ENCODE measurements around the gene POLR1G.
"Not testable (repeated sequence)": the region's sequence is repeated elsewhere in the genome, so short reads cannot be mapped to it uniquely, and the experiment has no call there.

POLR1G gene

GRCh38 chr19:45419895-45420294 is 13.5 kb downstream of the POLR1G start:
- no peak for DNase-seq (ENCODE audit: low read depth in 1 of 2, low spot score in 1 of 2)

DNA sequence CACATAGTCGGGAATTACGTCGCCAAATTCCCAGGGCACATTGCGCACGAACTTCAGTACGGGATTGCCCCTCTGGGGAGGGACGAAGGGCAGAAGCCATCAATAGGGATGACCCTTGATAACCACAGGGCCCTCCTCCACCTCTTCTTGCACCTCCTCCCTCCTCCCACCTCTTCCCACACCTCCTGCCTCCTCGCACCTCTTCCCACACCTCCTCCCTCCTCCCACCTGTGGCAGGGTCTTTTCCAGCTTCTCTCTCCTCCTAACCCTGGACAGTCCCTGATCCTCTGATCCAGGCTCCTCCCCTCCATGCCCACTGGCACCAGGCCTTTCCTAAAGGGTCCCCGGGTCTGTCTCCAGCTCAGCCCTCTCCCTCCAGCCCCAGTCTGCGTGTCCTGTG is 13.9 kb downstream of the POLR1G start:
- no peak for DNase-seq (ENCODE audit: low read depth in 1 of 2, low spot score in 1 of 2)

DNA sequence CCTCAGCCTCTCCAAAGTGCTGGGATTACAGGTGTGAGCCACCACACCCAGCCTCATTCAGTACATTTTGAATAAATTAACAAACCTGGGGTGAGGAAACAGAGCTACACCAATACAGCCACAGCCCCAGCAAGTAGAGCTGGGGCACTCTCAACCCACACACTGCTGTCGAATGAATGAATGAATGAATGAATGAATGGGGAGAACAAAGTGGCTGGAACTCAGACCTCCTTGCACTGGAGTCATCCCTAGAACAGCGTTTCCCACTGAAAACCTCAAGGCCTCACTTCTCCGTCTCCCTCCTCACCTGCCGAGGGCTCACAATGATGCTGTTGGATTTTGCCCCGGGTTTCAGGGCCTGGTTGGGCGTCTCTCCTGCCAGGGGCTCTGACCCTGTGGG is 14.4 kb downstream of the POLR1G start:
- DNase-seq (ENCODE audit: low read depth in 1 of 2, low spot score in 1 of 2): no peak

DNA sequence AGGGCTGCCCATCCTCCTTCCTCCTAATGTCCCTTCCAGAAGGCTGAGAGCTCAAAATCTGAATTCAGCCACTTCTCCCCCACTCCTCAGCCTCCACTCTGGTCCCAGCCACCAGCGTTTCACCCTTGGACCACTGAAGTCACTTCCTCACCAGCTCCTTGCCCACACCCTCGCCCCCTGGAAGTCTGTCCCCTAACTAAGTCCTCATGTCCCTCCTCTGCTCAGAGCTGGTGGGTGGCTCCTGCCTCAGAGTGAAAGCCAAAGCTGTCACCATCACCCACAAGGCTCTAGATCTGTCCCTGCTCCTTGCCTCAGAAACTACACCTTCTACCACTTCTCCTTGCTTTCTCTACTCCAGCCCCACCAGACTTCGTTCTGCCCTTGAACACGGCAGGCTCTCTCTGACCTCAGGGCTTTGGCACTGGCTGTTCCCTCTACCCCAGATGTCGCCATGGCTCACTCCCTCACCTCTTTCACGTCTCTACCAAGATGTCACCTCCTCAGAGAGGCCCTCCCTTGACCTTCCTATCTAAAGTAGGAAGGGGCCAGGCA is 15.6 kb downstream of the POLR1G start:
- DNase-seq (ENCODE audit: low read depth in 1 of 2, low spot score in 1 of 2): no peak

GRCh38 chr19:45423033-45423588 is 16.7 kb downstream of the POLR1G start:
- peak in 1 of 2 donors; percentile 62 for DNase-seq (ENCODE audit: low read depth in 1 of 2, low spot score in 1 of 2)

DNA sequence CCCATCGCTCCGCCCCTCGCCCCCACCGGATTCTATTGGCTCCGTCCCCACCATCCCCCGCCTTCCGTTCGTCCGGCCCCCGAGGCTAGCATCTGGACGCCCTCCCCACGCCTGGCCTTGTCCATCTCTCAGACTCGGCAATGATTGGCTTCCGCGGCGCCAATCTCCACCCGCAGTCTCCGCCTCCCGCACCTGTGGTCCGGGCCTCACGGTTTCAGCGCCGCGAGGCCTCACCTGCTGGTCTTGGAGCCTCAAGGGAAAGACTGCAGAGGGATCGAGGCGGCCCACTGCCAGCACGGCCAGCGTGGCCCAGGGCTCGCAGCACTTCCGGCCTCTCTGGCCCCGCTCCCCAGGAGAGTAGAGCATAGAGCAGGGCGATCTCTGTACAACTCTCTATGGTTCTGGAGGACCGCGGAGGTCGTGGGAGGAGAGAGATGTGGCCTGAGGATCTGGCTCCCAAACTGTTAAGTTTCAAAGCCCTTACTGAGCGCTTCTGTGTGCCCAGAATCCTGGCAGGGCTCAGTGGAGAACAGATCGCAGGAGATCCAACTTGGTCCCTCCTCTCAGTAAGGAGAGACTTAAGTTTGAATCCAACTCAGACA is 17.2 kb downstream of the POLR1G start, which contains the start of gene ERCC1:
Gene ERCC1 (minus strand): TSS at position 329 of the 602 bp plus-strand sequence. CDS start 543 bp downstream, outside the sequence.
- DNase-seq (ENCODE audit: low read depth in 1 of 2, low spot score in 1 of 2): peak in 1 of 2 donors; percentile 64

DNA sequence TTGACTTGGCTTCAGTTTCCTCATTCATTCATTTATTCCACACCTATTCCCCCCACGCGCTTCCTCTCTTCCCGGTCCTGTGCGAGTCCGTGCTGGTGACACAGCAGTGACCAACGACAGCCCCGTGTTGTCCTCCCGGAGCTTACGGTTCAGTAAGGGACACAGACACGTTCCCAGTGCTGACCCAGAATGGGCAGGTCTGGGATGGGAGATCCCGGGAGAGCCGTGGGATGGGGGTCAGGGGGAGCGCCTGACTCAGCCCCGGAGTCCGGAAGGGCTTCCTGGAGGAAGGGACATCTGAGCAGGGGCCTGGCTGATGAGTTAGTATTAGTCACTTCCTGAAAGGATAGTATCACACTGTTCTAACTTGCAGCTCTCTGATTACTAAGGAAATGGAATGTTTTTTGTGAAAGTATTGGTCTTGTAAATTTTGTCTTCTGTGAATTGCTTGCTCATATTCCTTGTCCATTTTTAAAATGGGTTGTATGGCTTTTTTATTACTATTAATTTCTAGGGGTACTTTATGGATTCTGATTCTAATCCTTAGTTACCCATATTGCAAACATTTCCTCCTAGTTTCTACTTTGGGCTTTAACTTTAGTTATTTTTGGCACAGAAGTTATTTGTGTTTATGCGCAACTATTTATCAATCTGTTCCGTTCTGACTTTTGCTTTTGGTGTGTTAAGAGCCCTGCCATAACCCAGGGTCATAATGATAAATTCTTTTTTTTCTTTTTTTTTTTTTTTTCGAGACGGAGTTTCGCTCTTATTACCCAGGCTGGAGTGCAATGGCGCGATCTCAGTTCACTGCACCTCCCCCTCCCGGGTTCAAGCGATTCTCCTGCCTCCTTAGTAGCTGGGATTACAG is 18.0 kb downstream of the POLR1G start:
- peak in 1 of 2 donors; percentile 29 for DNase-seq (ENCODE audit: low read depth in 1 of 2, low spot score in 1 of 2)

DNA sequence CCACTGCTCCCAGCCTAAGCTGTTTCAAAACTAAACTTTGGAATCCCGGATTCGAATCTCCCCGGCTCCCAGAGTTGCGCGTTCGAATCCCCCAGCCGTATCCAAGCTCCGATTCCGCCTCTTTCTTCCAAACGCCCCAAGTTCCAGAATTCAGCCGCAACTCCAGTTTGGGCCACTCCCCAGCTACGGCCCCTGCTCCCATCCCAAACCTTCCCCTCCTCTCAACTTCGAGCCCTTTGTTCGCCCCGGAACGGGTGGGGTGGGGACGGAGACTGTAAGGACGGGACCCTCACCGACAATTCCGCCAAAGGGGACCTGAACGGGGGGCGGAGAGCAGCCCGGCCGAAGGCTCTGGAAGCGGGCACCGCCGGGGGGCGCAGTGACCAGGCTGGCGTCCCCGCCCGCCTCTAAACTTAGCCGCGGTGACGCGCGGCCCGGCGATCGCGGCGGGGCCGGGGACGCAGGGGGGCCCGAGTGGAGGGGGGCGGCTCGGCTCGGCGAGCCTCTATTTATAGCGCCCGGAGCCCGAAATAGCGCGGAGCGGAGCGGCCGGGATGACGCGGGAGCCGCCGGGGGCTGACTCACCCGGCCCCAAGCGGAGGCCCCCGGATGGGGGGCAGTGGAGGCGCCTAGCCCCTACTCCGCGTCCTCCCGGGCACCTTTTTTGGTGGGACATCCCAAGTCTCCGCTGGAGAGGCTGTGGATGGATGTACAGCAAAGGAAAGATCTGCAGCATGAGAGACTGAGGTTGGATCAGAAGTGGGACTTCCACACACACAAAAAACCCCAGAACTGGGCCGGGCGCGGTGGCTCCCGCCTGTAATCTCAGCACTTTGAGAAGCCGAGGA is 22.2 kb downstream of the POLR1G start:
- DNase-seq (ENCODE audit: low read depth in 1 of 2, low spot score in 1 of 2): no peak

DNA sequence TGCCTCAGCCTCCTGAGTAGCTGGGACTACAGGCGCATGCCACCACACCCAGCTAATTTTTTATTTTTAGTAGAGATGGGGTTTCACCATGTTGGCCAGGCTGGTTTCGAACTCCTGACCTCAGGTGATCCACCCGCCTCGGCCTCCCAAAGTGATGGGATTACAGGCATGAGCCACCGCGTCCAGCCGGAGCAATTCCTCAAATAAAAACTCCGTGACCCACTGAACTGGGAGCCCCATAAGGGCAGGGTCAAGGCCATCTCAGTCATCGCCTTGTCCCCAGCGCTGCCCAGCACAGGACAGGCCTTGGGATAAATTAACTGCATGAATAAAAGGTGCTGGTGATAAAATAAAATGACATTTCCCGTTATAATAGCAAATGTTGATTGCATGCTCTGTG is 23.5 kb downstream of the POLR1G start:
- not testable (repeated sequence) for DNase-seq (ENCODE audit: low read depth in 1 of 2, low spot score in 1 of 2)

- DNase-seq (ENCODE audit: low read depth in 1 of 2, low spot score in 1 of 2): not testable (repeated sequence)
Observed at GRCh38 chr19:45431008-45431407, 24.6 kb downstream of the POLR1G start.

DNA sequence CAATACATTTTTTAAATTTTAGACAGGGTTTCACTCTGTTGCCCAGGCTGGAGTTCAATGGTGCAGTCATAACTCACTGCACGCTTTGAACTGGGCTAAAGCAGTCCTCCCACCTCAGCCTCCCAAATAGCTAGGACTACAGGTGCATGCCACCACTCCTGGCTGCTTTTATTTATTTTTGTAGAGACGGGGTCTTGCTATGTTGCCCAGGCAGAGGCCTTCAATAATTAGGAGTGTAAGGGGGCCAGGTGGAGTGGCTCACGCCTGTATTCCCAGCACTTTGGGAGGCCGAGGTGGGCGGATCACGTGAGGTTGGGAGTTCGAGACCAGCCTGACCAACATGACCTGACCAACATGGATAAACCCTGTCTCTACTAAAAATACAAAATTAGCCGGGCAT is 26.1 kb downstream of the POLR1G start:
- not testable (repeated sequence) for DNase-seq (ENCODE audit: low read depth in 1 of 2, low spot score in 1 of 2)

DNA sequence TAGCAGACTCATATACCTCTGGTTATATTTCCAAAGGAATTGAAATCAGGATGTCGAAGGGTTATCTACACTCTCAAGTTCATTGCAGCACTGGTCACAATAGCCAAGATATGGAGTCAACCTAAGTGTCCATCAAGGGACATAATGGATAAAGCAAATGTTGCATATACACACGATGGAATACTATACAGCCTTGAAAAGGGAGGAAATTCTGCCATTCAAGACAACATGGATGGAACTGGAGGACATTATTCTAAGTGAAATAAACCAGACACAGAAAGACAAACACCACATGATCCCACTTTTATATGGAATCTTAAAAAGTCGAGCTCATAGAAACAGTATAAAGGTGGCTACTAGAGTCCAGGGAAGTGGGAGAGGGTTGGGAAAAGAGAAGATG is 30.9 kb downstream of the POLR1G start:
- DNase-seq (ENCODE audit: low read depth in 1 of 2, low spot score in 1 of 2): no peak

DNA sequence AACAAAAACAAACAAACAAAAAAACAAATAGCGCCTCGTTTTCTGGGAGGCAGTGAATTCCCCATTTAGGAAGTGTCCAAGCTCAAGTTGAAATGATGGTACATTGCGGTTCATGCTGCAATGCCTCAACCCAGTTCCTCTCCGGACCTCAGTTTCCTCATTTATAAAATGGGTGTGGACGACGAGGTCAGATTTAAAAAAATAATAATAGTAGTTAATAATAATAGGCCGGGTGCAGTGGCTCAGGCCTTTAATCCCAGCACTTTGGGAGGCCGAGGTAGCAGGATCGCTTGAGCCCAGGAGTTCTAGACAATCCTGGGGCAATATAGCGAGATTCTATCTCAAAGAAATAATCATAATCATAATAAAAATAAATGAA is 32.7 kb downstream of the POLR1G start:
- DNase-seq (ENCODE audit: low read depth in 1 of 2, low spot score in 1 of 2): no peak

GRCh38 chr19:45439569-45440258 is 33.3 kb downstream of the POLR1G start:
- DNase-seq (ENCODE audit: low read depth in 1 of 2, low spot score in 1 of 2): peak; percentile 71 to 76

DNA sequence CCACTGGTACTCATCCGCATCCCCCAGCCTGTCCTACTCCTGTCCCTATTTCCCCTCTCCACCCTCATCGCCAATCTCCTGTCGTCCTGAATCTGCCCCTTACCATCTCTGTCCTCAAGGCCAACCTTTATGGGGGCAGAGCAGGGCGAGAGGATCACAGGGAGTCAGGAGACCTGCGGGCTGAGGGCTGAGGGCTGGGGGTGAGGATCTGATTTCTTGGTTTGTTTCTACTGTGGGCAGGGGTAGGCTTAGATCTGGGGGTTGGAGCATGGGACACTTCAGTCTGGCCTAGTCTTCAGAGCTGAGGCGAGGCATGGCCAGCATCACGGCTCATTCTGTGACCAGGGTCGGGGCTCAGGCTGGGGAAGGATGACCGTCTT is 33.8 kb downstream of the POLR1G start:
- DNase-seq (ENCODE audit: low read depth in 1 of 2, low spot score in 1 of 2): no peak

DNA sequence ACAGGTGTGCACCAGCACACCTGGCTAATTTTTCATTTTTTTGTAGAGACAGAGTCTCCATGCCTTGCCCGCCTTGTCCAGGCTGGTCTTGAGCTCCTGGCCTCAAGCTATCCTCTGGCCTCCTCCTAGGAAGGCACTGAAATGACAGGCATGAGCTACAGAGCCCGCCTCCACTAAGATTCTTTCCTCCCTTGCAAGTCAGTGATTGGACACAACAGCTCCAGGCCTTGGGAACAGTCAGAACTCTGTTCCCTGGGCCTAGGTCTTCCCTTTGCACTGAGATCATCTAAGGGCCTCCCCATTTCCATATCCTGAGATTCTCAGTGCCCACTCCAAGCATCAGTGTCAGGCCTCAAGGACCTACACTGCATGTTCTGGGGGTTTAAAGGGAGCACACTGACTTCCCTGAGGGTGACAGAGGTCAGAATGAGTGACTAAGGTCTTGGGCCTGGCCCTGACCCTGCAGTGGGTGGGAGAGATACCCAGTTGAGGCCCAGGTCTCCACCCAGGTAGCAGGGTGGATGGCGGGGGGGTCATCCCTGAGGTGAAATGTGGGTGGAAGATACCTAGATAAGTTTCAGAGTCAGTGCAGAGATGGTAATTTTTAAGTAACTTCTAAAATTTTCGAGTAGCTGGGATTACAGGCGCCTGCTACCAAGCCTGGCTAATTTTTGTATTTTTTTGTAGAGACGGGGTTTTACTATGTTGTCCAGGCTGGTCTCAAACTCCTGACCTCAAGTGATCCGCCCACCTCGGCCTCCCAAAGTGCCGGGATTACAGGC is 34.6 kb downstream of the POLR1G start:
- DNase-seq (ENCODE audit: low read depth in 1 of 2, low spot score in 1 of 2): no peak

DNA sequence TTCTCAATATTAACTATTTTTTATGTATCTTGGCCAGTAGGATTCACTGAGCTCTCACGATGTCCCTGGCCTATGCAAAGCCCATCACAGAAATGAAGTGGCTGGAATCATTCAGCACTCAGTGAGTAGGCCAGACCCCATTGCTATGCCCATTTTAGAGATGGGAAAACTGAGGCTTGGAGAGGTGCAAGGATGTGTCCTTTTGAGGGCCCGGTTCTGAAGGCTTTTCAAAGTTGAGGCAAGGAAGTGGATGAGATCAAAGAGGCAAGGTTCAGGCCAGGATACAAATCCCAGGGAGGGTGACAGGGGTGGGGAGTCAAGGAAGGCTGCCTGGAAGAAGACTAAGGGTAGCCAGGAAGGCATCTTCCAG is 35.9 kb downstream of the POLR1G start:
- no peak for DNase-seq (ENCODE audit: low read depth in 1 of 2, low spot score in 1 of 2)

DNA sequence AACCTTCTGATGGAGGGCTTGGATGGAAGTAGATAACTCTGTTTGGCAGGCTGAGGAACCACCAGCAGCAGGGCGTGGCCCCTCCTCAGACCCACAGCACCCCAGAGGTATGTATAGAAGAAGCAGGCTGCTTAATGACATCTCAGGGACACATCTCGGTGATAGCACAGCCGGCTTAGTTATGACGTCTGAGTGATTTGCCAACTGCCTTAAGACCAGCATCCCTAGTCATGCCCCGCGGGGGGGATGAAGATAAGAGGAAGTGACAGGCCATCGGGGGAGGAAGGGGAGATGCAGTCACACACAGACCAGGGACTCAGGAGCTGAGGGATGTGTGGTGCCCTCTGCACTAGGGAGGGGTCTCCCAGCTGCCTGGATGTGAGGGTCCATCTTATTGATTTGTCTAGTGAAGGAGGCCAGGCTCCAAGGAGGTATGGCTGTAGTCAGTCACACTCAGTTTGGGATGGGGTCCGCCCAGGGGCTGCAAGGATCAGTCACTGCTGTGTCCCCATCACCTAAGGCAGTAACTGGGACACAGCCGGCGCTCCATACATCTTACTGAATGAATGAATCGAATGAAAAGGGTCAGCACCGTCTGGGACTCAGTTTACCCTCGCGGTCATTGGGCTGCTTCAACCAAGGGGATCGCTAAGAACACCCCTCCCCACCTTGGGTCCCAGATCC is 36.5 kb downstream of the POLR1G start:
- DNase-seq (ENCODE audit: low read depth in 1 of 2, low spot score in 1 of 2): no peak

Measured in activated T-helper 1 cell treated with anti-CD3 and anti-CD28 coated beads, Interleukin-2, amount 50 U/mL, for 16 hours (primary cell).